HEK293 (cell line): ENCODE results near the gene PROK1.

ENCODE experiments used
- PRDM4 ChIP-seq: fragments of 450-650 bp; formaldehyde crosslinking; IDR thresholded peaks from 2 replicates; pipeline ENCODE4 v1.5.1; 2017; ENCODE audit warnings: missing biosample characterization, missing genetic modification characterization
- ZNF354C ChIP-seq: fragments of 450-650 bp; formaldehyde crosslinking; IDR thresholded peaks from 2 replicates; pipeline ENCODE4 v1.5.1; 2016; ENCODE audit warnings: missing biosample characterization, missing genetic modification characterization, low read depth, borderline replicate concordance
- ZNF585B ChIP-seq: fragments of 450-650 bp; formaldehyde crosslinking; IDR thresholded peaks from 2 replicates; pipeline ENCODE4 v1.5.1; 2016; ENCODE audit warnings: missing biosample characterization, missing genetic modification characterization
- TF ChIP-seq, protein P1 (sequence below): fragments of 450-650 bp; formaldehyde crosslinking; IDR thresholded peaks from 2 replicates; pipeline ENCODE4 v1.5.1; 2016; ENCODE audit warnings: missing biosample characterization, missing genetic modification characterization

DNA sequence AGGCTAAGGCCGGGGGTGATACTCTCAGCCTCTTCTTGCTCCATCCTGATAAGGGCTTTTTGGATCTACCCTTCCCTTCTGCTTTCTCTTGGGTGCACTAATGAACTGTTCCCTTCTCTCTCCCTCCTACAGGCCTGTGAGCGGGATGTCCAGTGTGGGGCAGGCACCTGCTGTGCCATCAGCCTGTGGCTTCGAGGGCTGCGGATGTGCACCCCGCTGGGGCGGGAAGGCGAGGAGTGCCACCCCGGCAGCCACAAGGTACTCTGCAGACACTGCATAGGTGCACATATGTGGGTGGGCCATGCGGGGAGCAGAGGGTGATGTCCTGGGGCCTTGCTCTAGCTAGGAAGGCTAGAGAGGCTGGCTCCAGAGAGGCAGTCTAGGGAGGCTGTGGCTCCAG lies 2.9 kb downstream of the PROK1 start:
- TF ChIP-seq PRDM4 (tag by site-specific recombination): no peak
- TF ChIP-seq, protein P1, sequence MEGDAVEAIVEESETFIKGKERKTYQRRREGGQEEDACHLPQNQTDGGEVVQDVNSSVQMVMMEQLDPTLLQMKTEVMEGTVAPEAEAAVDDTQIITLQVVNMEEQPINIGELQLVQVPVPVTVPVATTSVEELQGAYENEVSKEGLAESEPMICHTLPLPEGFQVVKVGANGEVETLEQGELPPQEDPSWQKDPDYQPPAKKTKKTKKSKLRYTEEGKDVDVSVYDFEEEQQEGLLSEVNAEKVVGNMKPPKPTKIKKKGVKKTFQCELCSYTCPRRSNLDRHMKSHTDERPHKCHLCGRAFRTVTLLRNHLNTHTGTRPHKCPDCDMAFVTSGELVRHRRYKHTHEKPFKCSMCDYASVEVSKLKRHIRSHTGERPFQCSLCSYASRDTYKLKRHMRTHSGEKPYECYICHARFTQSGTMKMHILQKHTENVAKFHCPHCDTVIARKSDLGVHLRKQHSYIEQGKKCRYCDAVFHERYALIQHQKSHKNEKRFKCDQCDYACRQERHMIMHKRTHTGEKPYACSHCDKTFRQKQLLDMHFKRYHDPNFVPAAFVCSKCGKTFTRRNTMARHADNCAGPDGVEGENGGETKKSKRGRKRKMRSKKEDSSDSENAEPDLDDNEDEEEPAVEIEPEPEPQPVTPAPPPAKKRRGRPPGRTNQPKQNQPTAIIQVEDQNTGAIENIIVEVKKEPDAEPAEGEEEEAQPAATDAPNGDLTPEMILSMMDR (tag by site-specific recombination): no peak
- TF ChIP-seq ZNF354C (tag by site-specific recombination): no peak
- no peak for TF ChIP-seq ZNF585B (tag by site-specific recombination)
